ENCODE data around the gene MAP2K7.
"Not testable (repeated sequence)": the region's sequence is repeated elsewhere in the genome, so short reads cannot be mapped to it uniquely, and the experiment has no call there.

The MAP2K7 gene

DNA sequence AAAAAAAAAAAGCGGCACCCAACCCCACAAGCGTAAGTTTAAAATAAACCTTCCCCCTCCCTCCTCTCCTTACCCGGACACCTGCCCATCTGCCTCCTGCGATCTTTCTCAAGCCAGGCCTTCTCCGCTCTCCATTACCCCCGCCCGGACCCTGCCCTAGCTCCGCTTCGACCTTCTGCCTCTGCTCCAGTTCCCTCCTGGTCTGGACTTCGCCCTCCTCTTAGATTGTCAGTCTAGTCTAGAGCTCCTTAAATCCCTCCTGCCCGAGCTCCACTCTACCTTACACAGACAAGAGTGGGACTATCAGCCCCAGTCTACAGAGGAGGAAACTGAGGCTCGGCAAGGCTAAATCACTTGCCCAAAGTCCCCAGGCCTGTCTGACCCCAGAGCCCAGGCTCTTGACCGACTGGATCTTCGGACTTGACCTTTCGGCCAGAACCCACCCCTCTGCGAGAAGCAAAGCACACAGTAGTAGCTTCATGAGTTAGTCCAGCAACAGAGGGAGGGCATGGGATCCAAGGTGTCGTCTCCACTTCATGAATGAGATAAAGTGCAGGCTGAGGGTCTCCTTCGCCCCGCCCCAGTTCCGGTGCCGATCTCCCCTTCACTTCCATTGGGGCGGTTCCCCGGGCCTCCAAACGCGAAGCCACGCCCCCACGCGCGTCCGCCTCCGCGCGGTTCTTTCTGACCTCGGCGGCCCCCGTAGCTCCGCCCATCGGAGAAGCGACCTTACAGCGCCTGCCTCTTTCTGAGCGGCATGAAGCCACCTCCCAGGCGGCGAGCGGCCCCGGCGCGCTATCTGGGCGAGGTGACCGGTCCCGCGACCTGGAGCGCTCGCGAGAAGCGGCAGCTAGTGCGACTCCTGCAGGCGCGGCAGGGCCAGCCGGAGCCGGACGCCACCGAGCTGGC is 16.2 kb downstream of the MAP2K7 start, which contains the start of gene SNAPC2:
Gene SNAPC2 (plus strand): TSS at position 729 of the 909 bp plus-strand sequence. CDS start 29 bp downstream, at position 758.
- DNase-seq (ENCODE audit: low read depth): peak; percentile 88

- DNase-seq (ENCODE audit: low read depth): peak; percentile 95
Observed at GRCh38 chr19:7920519-7921301, 17.0 kb downstream of the MAP2K7 start.

GRCh38 chr19:7921302-7921966 is 17.8 kb downstream of the MAP2K7 start:
- DNase-seq (ENCODE audit: low read depth): no peak

DNA sequence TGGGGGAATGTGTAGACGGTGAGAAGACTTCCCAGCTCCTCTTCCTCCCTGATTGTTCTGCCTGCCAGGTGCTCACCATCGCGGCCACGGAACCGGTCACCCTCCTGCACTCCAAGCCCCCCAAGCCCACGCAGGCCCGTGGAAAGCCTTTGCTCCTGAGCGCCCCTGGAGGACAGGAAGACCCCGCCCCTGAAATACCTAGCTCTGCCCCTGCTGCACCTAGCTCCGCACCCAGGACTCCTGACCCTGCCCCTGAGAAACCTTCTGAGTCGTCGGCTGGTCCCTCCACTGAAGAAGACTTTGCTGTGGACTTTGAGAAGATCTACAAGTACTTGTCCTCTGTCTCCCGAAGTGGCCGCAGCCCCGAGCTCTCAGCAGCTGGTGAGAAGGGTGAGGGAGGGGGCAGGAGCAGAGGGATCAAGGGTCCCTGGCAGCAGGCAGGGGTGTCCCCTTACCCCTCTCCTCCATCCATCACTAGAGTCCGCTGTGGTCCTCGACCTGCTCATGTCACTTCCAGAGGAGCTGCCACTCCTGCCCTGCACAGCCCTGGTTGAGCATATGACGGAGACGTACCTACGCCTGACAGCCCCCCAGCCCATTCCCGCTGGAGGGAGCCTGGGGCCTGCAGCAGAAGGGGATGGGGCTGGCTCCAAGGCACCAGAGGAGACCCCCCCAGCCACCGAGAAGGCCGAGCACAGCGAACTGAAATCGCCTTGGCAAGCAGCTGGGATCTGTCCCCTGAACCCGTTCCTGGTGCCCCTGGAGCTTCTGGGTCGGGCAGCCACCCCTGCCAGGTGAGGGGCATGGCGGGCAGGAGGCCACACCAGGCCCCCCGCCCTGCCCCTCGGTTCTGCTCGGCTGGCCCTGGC is 18.5 kb downstream of the MAP2K7 start:
- no peak for DNase-seq (ENCODE audit: low read depth)

DNA sequence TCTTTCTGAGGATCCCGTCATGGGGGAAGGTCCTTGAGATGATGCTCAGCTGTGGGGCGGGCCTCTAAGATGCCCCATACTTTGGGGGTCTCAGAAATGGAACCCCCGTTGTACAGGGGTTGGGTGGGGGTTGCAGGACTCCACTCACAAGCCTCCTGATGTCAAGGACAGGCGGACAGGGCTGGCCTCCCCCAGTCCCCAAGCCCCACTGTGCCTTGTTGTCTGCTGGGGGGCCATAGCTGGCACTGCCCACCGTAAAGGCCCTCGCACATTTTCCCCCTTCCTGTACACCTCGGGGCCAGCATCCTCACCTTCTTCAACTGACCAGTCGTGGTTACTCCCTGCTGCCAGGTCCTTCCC is 19.1 kb downstream of the MAP2K7 start:
- no peak for DNase-seq (ENCODE audit: low read depth)

GRCh38 chr19:7923295-7924191 is 19.9 kb downstream of the MAP2K7 start:
- DNase-seq (ENCODE audit: low read depth): peak; percentile 37

- DNase-seq (ENCODE audit: low read depth): no peak
Observed at GRCh38 chr19:7924241-7924640, 20.6 kb downstream of the MAP2K7 start.

- no peak for DNase-seq (ENCODE audit: low read depth)
Observed at GRCh38 chr19:7924651-7925170, 21.0 kb downstream of the MAP2K7 start.

- peak; percentile 51 for DNase-seq (ENCODE audit: low read depth)
Observed at GRCh38 chr19:7925171-7925851, 21.6 kb downstream of the MAP2K7 start.

DNA sequence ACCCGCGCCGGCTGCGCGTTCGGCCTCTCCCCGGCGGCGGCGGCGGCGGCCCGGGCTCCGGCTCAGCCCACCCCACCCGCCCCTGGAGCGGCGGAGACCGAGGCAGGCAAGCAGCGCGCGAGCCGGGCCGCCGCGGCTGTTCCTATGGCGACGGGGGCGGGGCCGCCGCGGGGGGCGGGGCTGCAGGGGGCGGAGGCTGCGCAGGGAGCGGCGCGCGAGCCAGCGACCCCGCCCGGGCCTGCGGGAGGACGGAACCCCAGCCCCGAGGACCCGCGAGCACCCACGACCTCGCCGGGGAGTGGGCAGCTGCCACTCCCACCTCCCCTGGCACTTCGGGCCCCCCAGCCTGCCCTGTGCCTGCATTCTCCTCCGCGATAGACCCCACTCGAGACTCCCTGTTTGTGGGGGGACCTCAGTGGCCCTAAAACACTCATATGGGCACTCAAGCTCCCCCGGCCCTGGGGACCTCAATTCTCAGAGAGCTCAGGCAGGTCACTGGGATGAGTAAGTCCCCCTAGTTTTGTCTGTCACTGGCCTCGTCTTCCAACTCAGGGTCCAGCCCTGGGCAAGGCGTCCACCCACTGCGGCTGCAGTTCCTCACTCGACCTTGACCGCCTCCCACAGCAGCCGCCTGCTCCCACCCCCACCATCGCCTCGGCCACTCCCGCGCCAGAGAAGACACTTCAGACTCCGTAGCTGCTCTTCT is 22.5 kb downstream of the MAP2K7 start, which contains the start of gene CTXN1:
Gene CTXN1 (minus strand): TSS at position 115 of the 706 bp plus-strand sequence. CDS start 597 bp downstream, outside the sequence.
- DNase-seq (ENCODE audit: low read depth): peak; percentile 58

GRCh38 chr19:7926727-7927604 is 23.3 kb downstream of the MAP2K7 start:
- DNase-seq (ENCODE audit: low read depth): no peak

DNA sequence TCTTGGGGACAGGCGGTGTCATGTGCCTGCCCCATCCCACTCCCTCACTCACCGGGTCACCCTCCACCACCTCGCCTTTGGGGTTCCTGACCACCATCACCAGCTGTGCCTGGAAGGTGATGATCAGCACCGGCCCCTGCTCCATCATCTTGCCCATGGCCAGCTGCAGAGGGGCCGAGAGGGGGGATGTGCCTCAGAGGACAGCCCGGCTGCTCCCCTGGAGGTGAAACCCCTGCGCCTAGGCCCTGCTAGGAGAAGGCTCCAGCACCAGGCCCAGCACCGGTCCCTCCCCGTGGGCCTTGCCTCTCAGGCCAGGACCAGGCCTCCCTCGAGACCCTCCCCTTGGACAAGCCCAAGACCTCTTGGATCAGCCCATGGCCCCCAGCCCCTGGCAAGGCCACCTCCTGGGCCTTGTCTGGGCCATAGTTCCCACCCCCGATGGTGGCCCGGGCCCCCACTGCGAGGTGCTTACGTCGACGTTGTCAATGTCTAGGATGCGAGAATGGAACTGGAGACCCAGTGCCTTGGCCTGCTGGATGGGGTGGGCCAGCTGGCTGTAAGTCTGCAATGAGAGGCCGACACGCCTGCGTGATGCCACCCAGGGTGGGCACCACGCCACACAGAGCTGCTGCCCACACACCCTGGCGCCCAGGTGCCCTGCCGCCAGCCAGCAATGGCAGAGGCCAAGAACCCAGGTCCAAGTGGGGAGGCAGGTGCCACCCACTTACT is 24.1 kb downstream of the MAP2K7 start:
- DNase-seq (ENCODE audit: low read depth): no peak

GRCh38 chr19:7928334-7928706 is 24.6 kb downstream of the MAP2K7 start:
- no peak for DNase-seq (ENCODE audit: low read depth)

DNA sequence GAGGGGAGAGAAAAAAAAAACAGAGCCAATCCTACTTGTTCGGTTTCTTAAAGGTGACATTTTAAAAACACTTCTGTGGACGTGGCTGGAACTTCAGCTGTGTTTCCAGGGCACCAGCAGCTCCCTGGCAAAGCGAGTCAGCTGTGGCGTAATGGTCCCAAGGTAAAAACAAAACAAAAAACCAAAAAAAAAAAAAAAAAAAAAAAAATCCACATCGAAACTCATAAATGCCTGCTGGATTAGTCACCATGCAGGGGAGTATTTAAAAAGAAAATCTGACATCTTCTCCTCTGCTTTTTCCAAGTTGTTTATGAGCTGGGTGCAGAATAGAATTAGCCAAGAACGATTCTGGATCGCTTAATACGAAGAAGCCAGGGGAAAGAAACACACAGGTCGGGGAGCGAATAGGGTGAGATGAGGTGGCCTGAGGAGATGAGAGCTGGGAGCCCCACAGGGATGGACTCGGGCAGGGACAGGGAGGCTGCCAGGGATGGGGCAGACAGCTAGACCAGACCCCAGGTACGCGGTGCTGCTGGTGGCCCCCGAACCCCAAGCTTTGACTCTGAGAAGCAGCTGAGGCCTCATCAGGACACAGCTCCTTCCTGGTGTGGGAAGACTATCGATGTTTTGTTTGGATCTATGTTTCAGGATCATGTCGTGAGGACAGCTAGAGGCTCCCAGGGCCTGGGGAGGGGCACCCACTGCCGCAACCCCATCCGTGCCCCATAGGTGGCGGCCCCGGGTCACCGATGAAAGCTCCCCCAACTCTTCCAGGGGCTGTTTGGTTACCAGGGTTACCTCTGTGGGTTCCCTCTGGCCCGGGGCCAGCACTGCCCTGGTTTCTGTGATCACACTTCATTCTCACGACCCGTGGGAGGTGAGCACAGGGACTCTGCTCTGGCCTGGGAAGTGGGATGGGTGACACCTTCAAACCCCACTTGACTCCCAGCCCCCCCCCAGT is 25.3 kb downstream of the MAP2K7 start:
- peak; percentile 92 for DNase-seq (ENCODE audit: low read depth)

GRCh38 chr19:7930030-7930429 is 26.4 kb downstream of the MAP2K7 start:
- not testable (repeated sequence) for DNase-seq (ENCODE audit: low read depth)

- no peak for DNase-seq (ENCODE audit: low read depth)
Observed at GRCh38 chr19:7930765-7931164, 27.1 kb downstream of the MAP2K7 start.
